T-helper 1 cell treated with Interleukin-12 subunit alpha and Interleukin-12 subunit beta and Interleukin-4 antibody, amounts not matched to agents 30 μg/mL and 1 μg/mL, for 36 hours (primary cell): Measurements from ENCODE around the gene WHAMM.
A peak's percentile ranks its signal among the peaks of the same experiment; 100 is the strongest.

ENCODE experiments used
- H3K27ac Mint-ChIP-seq: one replicate; pipeline ENCODE4 v1.8.0; 2021; ENCODE audit warnings: mild to moderate bottlenecking, mixed read lengths
- H3K27me3 Mint-ChIP-seq: one replicate; pipeline ENCODE4 v1.8.0; 2021; ENCODE audit warnings: low read depth, mixed read lengths
- H3K36me3 Mint-ChIP-seq: one replicate; pipeline ENCODE4 v1.8.0; 2021; ENCODE audit warnings: low read depth, mixed read lengths
- H3K4me1 Mint-ChIP-seq: one replicate; pipeline ENCODE4 v1.8.0; 2021; ENCODE audit warnings: low read depth, mixed read lengths
- H3K4me3 Mint-ChIP-seq: one replicate; pipeline ENCODE4 v1.8.0; 2021; ENCODE audit warnings: mild to moderate bottlenecking, moderate library complexity, mixed read lengths
- H3K9me3 Mint-ChIP-seq: one replicate; pipeline ENCODE4 v1.8.0; 2021; ENCODE audit warnings: mixed read lengths

Gene WHAMM

GRCh38 chr15:82790321-82790720 lies 19.1 kb upstream of the WHAMM start:
- H3K36me3 Mint-ChIP-seq, result no peaks in the 10 kb centered on the region
- peaks cover 23% of the 10 kb centered on the region for H3K27me3 Mint-ChIP-seq
- H3K4me3 Mint-ChIP-seq, result no peak overlapping the region
- H3K4me1 Mint-ChIP-seq, result no peaks in the 10 kb centered on the region
- no peak overlapping the region for H3K27ac Mint-ChIP-seq
- peaks cover 6% of the 10 kb centered on the region for H3K9me3 Mint-ChIP-seq

- Mint-ChIP-seq H3K27ac (no peak overlapping the region), H3K27me3 (peaks cover 20% of the 10 kb centered on the region), H3K4me3 (no peak overlapping the region), H3K36me3 (no peaks in the 10 kb centered on the region), H3K4me1 (no peaks in the 10 kb centered on the region), H3K9me3 (peaks cover 6% of the 10 kb centered on the region)
These were observed 17.4 kb upstream of the WHAMM start for GRCh38 chr15:82792068-82792467.

- H3K36me3 Mint-ChIP-seq, result no peaks in the 10 kb centered on the region
- peaks cover 20% of the 10 kb centered on the region for H3K27me3 Mint-ChIP-seq
- no peaks in the 10 kb centered on the region for H3K4me1 Mint-ChIP-seq
- H3K27ac Mint-ChIP-seq, result no peak overlapping the region
- H3K4me3 Mint-ChIP-seq, result no peak overlapping the region
- H3K9me3 Mint-ChIP-seq, result peaks cover 6% of the 10 kb centered on the region
These were observed 15.7 kb upstream of the WHAMM start for GRCh38 chr15:82793737-82794136.

- H3K36me3 Mint-ChIP-seq, result no peaks in the 10 kb centered on the region
- H3K27ac Mint-ChIP-seq, result no peak overlapping the region
- no peaks in the 10 kb centered on the region for H3K4me1 Mint-ChIP-seq
- peaks cover 44% of the 10 kb centered on the region for H3K27me3 Mint-ChIP-seq
- peaks cover 6% of the 10 kb centered on the region for H3K9me3 Mint-ChIP-seq
- no peak overlapping the region for H3K4me3 Mint-ChIP-seq
These were observed 11.3 kb upstream of the WHAMM start for GRCh38 chr15:82798104-82798503.

- peaks cover 50% of the 10 kb centered on the region for H3K27me3 Mint-ChIP-seq
- no peak overlapping the region for H3K4me3 Mint-ChIP-seq
- H3K27ac Mint-ChIP-seq, result no peak overlapping the region
- no peaks in the 10 kb centered on the region for H3K36me3 Mint-ChIP-seq
- H3K9me3 Mint-ChIP-seq, result peaks cover 6% of the 10 kb centered on the region
- H3K4me1 Mint-ChIP-seq, result no peaks in the 10 kb centered on the region
These were observed 10.8 kb upstream of the WHAMM start for GRCh38 chr15:82798531-82799166.

- Mint-ChIP-seq H3K4me3 (no peak overlapping the region), H3K27ac (no peak overlapping the region), H3K9me3 (no peaks in the 10 kb centered on the region), H3K36me3 (no peaks in the 10 kb centered on the region), H3K27me3 (peaks cover 52% of the 10 kb centered on the region), H3K4me1 (no peaks in the 10 kb centered on the region)
These were observed 10.1 kb upstream of the WHAMM start for GRCh38 chr15:82799183-82799841.

- H3K4me1 Mint-ChIP-seq, result no peaks in the 10 kb centered on the region
- no peak overlapping the region for H3K27ac Mint-ChIP-seq
- H3K9me3 Mint-ChIP-seq, result no peaks in the 10 kb centered on the region
- H3K36me3 Mint-ChIP-seq, result no peaks in the 10 kb centered on the region
- H3K27me3 Mint-ChIP-seq, result peaks cover 68% of the 10 kb centered on the region
- H3K4me3 Mint-ChIP-seq, result no peak overlapping the region
These were observed 6.9 kb upstream of the WHAMM start for GRCh38 chr15:82802497-82802896.

GRCh38 chr15:82803793-82804574 lies 5.4 kb upstream of the WHAMM start:
- Mint-ChIP-seq H3K27me3 (peaks cover 71% of the 10 kb centered on the region), H3K9me3 (no peaks in the 10 kb centered on the region), H3K4me1 (peaks cover 5% of the 10 kb centered on the region), H3K36me3 (no peaks in the 10 kb centered on the region), H3K27ac (no peak overlapping the region), H3K4me3 (no peak overlapping the region)

- peaks cover 9% of the 10 kb centered on the region for H3K4me1 Mint-ChIP-seq
- no peak overlapping the region for H3K4me3 Mint-ChIP-seq
- H3K9me3 Mint-ChIP-seq, result no peaks in the 10 kb centered on the region
- no peaks in the 10 kb centered on the region for H3K36me3 Mint-ChIP-seq
- H3K27ac Mint-ChIP-seq, result no peak overlapping the region
- H3K27me3 Mint-ChIP-seq, result peaks cover 67% of the 10 kb centered on the region
These were observed 4.9 kb upstream of the WHAMM start for GRCh38 chr15:82804575-82804949.

- no peak within 1 kb of the TSS for H3K27ac Mint-ChIP-seq
- H3K9me3 Mint-ChIP-seq, result no peaks in the 10 kb centered on the region
- H3K27me3 Mint-ChIP-seq, result peaks cover 58% of the 10 kb centered on the region
- peaks cover 14% of the 10 kb centered on the region for H3K4me1 Mint-ChIP-seq
- H3K36me3 Mint-ChIP-seq, result peaks cover 2% of the 10 kb centered on the region
- H3K4me3 Mint-ChIP-seq, result no peak within 1 kb of the TSS
These were observed 3.4 kb upstream of the WHAMM start, which contains the start of gene FSD2 for GRCh38 chr15:82805994-82806406. FSD2 (minus strand) TSS chr15:82806069; CDS start chr15:82787390, 18,679 bp downstream.

GRCh38 chr15:82807920-82808633 lies 1.4 kb upstream of the WHAMM start:
- Mint-ChIP-seq H3K36me3 (peaks cover 10% of the 10 kb centered on the region), H3K27ac (no peak overlapping the region), H3K4me1 (peaks cover 23% of the 10 kb centered on the region), H3K9me3 (no peaks in the 10 kb centered on the region), H3K27me3 (peaks cover 42% of the 10 kb centered on the region), H3K4me3 (no peak overlapping the region)

- Mint-ChIP-seq H3K4me3 (no peak overlapping the region), H3K9me3 (no peaks in the 10 kb centered on the region), H3K4me1 (peaks cover 23% of the 10 kb centered on the region)
These were observed 790 bp upstream of the WHAMM start for GRCh38 chr15:82808634-82809041.

GRCh38 chr15:82810061-82810889 lies 847 bp downstream of the WHAMM start:
- peak overlapping the region; percentile 97 for H3K4me3 Mint-ChIP-seq
- no peaks in the 10 kb centered on the region for H3K9me3 Mint-ChIP-seq
- H3K27me3 Mint-ChIP-seq, result peaks cover 21% of the 10 kb centered on the region
- H3K4me1 Mint-ChIP-seq, result peaks cover 23% of the 10 kb centered on the region
- peaks cover 22% of the 10 kb centered on the region for H3K36me3 Mint-ChIP-seq
- peak overlapping the region; percentile 94 for H3K27ac Mint-ChIP-seq

More at GRCh38 chr15:82808634-82809041, 790 bp upstream of the WHAMM start:
- Mint-ChIP-seq H3K36me3 (peaks cover 11% of the 10 kb centered on the region), H3K27ac (no peak overlapping the region), H3K27me3 (peaks cover 36% of the 10 kb centered on the region)
